WTC11 (cell line): ENCODE results near the gene G2E3. TPM values are rescaled to one million over a fixed set of nuclear protein-coding genes. Genes with fewer than 3 reads are reported as not detected.
"Not testable (repeated sequence)": the region's sequence is repeated elsewhere in the genome, so short reads cannot be mapped to it uniquely, and the experiment has no call there.

Experiments
- ATAC-seq: fragments of 200-7000 bp; cut with Tn5 transposase; 2 replicates; pipeline ENCODE4 v1.10.0; 2021; ENCODE audit warnings: mild to moderate bottlenecking, moderate library complexity
- CTCF ChIA-PET: fragments of 300-600 bp; sonication (Branson Sonifier 250); formaldehyde crosslinking; loops from one replicate; lab custom pipeline; 2021; ENCODE audit warnings: antibody characterized with exemption; lab: Charles Lee
- POLR2A ChIA-PET: fragments of 350-600 bp; sonication (Branson Sonifier 250); formaldehyde crosslinking; loops from one replicate; lab custom pipeline; 2021; ENCODE audit warnings: antibody characterized with exemption; lab: Charles Lee
- DNase-seq: peaks from one replicate; pipeline ENCODE4 v3.0.0; 2021; ENCODE audit warnings: low spot score
- H3K27ac Mint-ChIP-seq: 2 replicates; pipeline ENCODE4 v1.8.0; 2021; ENCODE audit warnings: mixed read lengths
- H3K27me3 Mint-ChIP-seq: 2 replicates; pipeline ENCODE4 v1.8.0; 2021; ENCODE audit warnings: low read depth, mild to moderate bottlenecking, moderate library complexity, mixed read lengths
- H3K36me3 Mint-ChIP-seq: 2 replicates; pipeline ENCODE4 v1.8.0; 2021; ENCODE audit warnings: mixed read lengths
- H3K4me1 Mint-ChIP-seq: 2 replicates; pipeline ENCODE4 v1.8.0; 2022; ENCODE audit warnings: mixed read lengths
- H3K4me3 Mint-ChIP-seq: 2 replicates; pipeline ENCODE4 v1.8.0; 2021; ENCODE audit warnings: mild to moderate bottlenecking, moderate library complexity, mixed read lengths
- H3K9me3 Mint-ChIP-seq: 2 replicates; pipeline ENCODE4 v1.8.0; 2021; ENCODE audit warnings: mixed read lengths
- ATF3 ChIP-seq: sonication (generic); formaldehyde crosslinking; conservative IDR thresholded peaks from 2 replicates; pipeline ENCODE4 v1.8.1; 2022; ENCODE audit warnings: mild to moderate bottlenecking, missing genetic modification reagents
- ATF6 ChIP-seq: sonication (generic); formaldehyde crosslinking; IDR thresholded peaks from 2 replicates; pipeline ENCODE4 v1.8.1; 2023; ENCODE audit warnings: mild to moderate bottlenecking, missing genetic modification reagents
- CBFB ChIP-seq: sonication (generic); formaldehyde crosslinking; IDR thresholded peaks from 2 replicates; pipeline ENCODE4 v1.8.1; 2022; ENCODE audit warnings: mild to moderate bottlenecking, low read depth, missing genetic modification reagents
- CREB1 ChIP-seq: sonication (generic); formaldehyde crosslinking; IDR thresholded peaks from 2 replicates; pipeline ENCODE4 v1.8.0; 2023; ENCODE audit warnings: mild to moderate bottlenecking, missing genetic modification reagents
- E2F1 ChIP-seq: sonication (generic); formaldehyde crosslinking; IDR thresholded peaks from 2 replicates; pipeline ENCODE4 v1.8.0; 2022; ENCODE audit warnings: mild to moderate bottlenecking, missing genetic modification reagents
- EMX1 ChIP-seq: fragments of 250-450 bp; sonication (Bioruptor Pico); IDR thresholded peaks from 2 replicates; pipeline ENCODE4 v1.8.0; 2021; ENCODE audit warnings: mild to moderate bottlenecking
- ERG ChIP-seq: fragments of 250-450 bp; sonication (Bioruptor Pico); IDR thresholded peaks from 2 replicates; pipeline ENCODE4 v1.8.0; 2021; ENCODE audit warnings: mild to moderate bottlenecking
- ESRRA ChIP-seq: sonication (generic); formaldehyde crosslinking; IDR thresholded peaks from 2 replicates; pipeline ENCODE4 v1.8.1; 2022; ENCODE audit warnings: mild to moderate bottlenecking, missing genetic modification reagents, borderline replicate concordance
- FOXP1 ChIP-seq: sonication (generic); formaldehyde crosslinking; IDR thresholded peaks from 2 replicates; pipeline ENCODE4 v1.8.0; 2022; ENCODE audit warnings: missing genetic modification reagents, mild to moderate bottlenecking, moderate library complexity, borderline replicate concordance
- IRF2 ChIP-seq: sonication (generic); formaldehyde crosslinking; IDR thresholded peaks from 2 replicates; pipeline ENCODE4 v1.8.0; 2022; ENCODE audit warnings: low read depth, missing genetic modification reagents, borderline replicate concordance
- NFYB ChIP-seq: sonication (generic); formaldehyde crosslinking; conservative IDR thresholded peaks from 2 replicates; pipeline ENCODE4 v1.8.0; 2022; ENCODE audit warnings: low read depth, missing genetic modification reagents
- NR2C2 ChIP-seq: sonication (generic); formaldehyde crosslinking; IDR thresholded peaks from 2 replicates; pipeline ENCODE4 v1.8.0; 2022; ENCODE audit warnings: mild to moderate bottlenecking, missing genetic modification reagents
- SMAD4 ChIP-seq: sonication (generic); formaldehyde crosslinking; IDR thresholded peaks from 2 replicates; pipeline ENCODE4 v1.8.0; 2022; ENCODE audit warnings: mild to moderate bottlenecking, missing genetic modification reagents
- SP1 ChIP-seq: sonication (generic); formaldehyde crosslinking; conservative IDR thresholded peaks from 2 replicates; pipeline ENCODE4 v1.8.1; 2022; ENCODE audit warnings: missing genetic modification reagents
- TCF7 ChIP-seq: sonication (generic); formaldehyde crosslinking; IDR thresholded peaks from 2 replicates; pipeline ENCODE4 v1.8.0; 2022; ENCODE audit warnings: mild to moderate bottlenecking, low read depth, missing genetic modification reagents, moderate library complexity
- TEAD4 ChIP-seq: sonication (generic); formaldehyde crosslinking; IDR thresholded peaks from 2 replicates; pipeline ENCODE4 v1.8.0; 2022; ENCODE audit warnings: mild to moderate bottlenecking, missing genetic modification reagents
- ZBTB43 ChIP-seq: sonication (generic); formaldehyde crosslinking; IDR thresholded peaks from 2 replicates; pipeline ENCODE4 v1.8.1; 2023; ENCODE audit warnings: mild to moderate bottlenecking, missing genetic modification reagents
- ZNF671 ChIP-seq: fragments of 250-450 bp; sonication (Bioruptor Pico); IDR thresholded peaks from 2 replicates; pipeline ENCODE4 v1.8.0; 2021; ENCODE audit warnings: mild to moderate bottlenecking
- total RNA-seq: library from RNA; stranded (reverse); gene quantifications from 3 replicates; pipeline ENCODE4 v1.2.3, GENCODE V29; 2021

G2E3 gene
- total RNA-seq, 1 experiment from 2014 or later, result 66.2 TPM

- no peak for TF ChIP-seq ZNF671 (CRISPR knock-in tag)
- no peak for TF ChIP-seq TEAD4 (CRISPR knock-in tag)
- TF ChIP-seq CBFB (CRISPR knock-in tag), result no peak
- no peak for TF ChIP-seq ATF6 (CRISPR knock-in tag)
Measured at GRCh38 chr14:30623412-30624131, 64.6 kb downstream of the G2E3 start (continued).

- CTCF ChIA-PET, result no interaction called here
- H3K27ac Mint-ChIP-seq, result peak overlapping the region; percentile 42
- ATAC-seq, result no peak
- TF ChIP-seq ERG (CRISPR knock-in tag), result no peak
- no peak for TF ChIP-seq TCF7 (CRISPR knock-in tag)
- TF ChIP-seq ESRRA (CRISPR knock-in tag), result no peak
- TF ChIP-seq ATF3, result no peak
- no peak for TF ChIP-seq FOXP1
- TF ChIP-seq SP1 (CRISPR knock-in tag), result no peak
- TF ChIP-seq SMAD4 (CRISPR knock-in tag), result no peak
- no peak for TF ChIP-seq IRF2 (CRISPR knock-in tag)
- TF ChIP-seq EMX1 (CRISPR knock-in tag), result no peak
- TF ChIP-seq NR2C2 (CRISPR knock-in tag), result no peak
- TF ChIP-seq ZBTB43, result no peak
- no peak for TF ChIP-seq CREB1 (CRISPR knock-in tag)
- no peak for TF ChIP-seq NFYB (CRISPR knock-in tag)
- TF ChIP-seq, all 79 proteins: peak for 0
- Mint-ChIP-seq H3K4me3 (peak overlapping the region; percentile 99), H3K27me3 (no peaks in the 10 kb centered on the region), H3K4me1 (peaks cover 20% of the 10 kb centered on the region), H3K9me3 (no peaks in the 10 kb centered on the region), H3K36me3 (peaks cover 5% of the 10 kb centered on the region)
- POLR2A ChIA-PET, result interaction anchor here (0.7 kb wide), 1 partner anchor 12 kb away, joined by 3 read pairs; no protein-coding TSS in a partner anchor
- DNase-seq, result no peak
Measured at GRCh38 chr14:30624132-30624423, 65.1 kb downstream of the G2E3 start.

GRCh38 chr14:30625533-30625932 lies 66.6 kb downstream of the G2E3 start:
- ATAC-seq (no peak), DNase-seq (no peak)
- TF ChIP-seq EMX1 (CRISPR knock-in tag) (no peak), E2F1 (CRISPR knock-in tag) (no peak), ERG (CRISPR knock-in tag) (no peak)
- CTCF ChIA-PET, result no interaction called here
- H3K9me3 Mint-ChIP-seq, result no peaks in the 10 kb centered on the region
- H3K27ac Mint-ChIP-seq, result no peak overlapping the region
- H3K4me3 Mint-ChIP-seq, result no peak overlapping the region
- H3K36me3 Mint-ChIP-seq, result peaks cover 5% of the 10 kb centered on the region
- no peaks in the 10 kb centered on the region for H3K27me3 Mint-ChIP-seq
- H3K4me1 Mint-ChIP-seq, result peaks cover 20% of the 10 kb centered on the region
- POLR2A ChIA-PET, result no interaction called here

GRCh38 chr14:30629432-30629831 lies 70.5 kb downstream of the G2E3 start:
- H3K27me3 Mint-ChIP-seq, ATAC-seq, H3K4me3 Mint-ChIP-seq, POLR2A ChIA-PET, H3K27ac Mint-ChIP-seq, H3K9me3 Mint-ChIP-seq, H3K4me1 Mint-ChIP-seq, CTCF ChIA-PET, DNase-seq: not testable (repeated sequence)
- peaks cover 13% of the 10 kb centered on the region for H3K36me3 Mint-ChIP-seq
